SH-SY5Y (cell line): ENCODE measurements around the gene FAM131C.

ENCODE experiments used
- GATA2 ChIP-seq: IDR thresholded peaks from 2 replicates; pipeline ENCODE4 v1.6.1; 2011; ENCODE audit warnings: mild to moderate bottlenecking, low read depth, low read length
- GATA3 ChIP-seq: IDR thresholded peaks from 2 replicates; pipeline ENCODE4 v1.6.1; 2011; ENCODE audit warnings: low read depth, mild to moderate bottlenecking, low read length, moderate library complexity

DNA sequence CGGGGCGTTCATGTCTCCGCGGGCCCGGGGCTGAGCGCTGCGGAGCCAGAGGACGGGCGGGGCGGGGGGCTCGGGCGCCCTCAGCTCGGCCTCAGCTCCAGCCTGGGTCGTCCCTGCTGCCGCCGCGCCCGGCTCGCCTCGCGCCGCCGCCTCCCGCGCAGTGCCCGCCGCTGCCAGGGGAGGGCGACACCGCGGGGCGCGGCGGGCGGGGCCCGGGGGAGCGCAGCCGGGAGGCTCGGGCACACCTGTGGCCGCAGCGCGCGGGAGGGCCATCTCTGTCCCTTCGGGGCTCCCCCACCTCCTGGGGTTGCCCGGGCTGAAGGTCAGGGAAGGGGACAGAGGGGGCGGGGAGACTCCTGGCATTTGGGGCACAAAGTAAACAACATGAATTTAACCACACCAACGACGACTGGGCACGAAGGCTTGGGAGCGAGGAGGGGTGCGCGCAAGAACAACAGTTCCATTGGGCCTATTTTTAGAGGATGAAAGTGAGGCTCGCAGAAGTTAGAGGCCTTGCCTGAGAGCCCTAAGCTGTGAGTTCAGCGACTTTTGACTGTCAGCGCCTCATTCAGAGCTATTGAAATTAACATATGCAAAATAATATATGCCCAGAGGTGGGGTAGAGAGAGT lies at the start of gene FAM131C:
- no peak for TF ChIP-seq GATA2
- no peak for TF ChIP-seq GATA3
